Stimulated activated CD8-positive, alpha-beta memory T cell treated with anti-CD3 and anti-CD28 coated beads, Interleukin-15, amount 100 ng/mL, for 4 hours (primary cell): Measurements from ENCODE around the gene NR1H2.
"Not testable (repeated sequence)": the region's sequence is repeated elsewhere in the genome, so short reads cannot be mapped to it uniquely, and the experiment has no call there.

ENCODE experiments used
- DNase-seq, 2 donors: peaks; one replicate each; pipeline ENCODE4 v3.0.0-alpha.2; 2020; ENCODE audit warnings: low read depth in 2 of 2

Gene NR1H2

DNA sequence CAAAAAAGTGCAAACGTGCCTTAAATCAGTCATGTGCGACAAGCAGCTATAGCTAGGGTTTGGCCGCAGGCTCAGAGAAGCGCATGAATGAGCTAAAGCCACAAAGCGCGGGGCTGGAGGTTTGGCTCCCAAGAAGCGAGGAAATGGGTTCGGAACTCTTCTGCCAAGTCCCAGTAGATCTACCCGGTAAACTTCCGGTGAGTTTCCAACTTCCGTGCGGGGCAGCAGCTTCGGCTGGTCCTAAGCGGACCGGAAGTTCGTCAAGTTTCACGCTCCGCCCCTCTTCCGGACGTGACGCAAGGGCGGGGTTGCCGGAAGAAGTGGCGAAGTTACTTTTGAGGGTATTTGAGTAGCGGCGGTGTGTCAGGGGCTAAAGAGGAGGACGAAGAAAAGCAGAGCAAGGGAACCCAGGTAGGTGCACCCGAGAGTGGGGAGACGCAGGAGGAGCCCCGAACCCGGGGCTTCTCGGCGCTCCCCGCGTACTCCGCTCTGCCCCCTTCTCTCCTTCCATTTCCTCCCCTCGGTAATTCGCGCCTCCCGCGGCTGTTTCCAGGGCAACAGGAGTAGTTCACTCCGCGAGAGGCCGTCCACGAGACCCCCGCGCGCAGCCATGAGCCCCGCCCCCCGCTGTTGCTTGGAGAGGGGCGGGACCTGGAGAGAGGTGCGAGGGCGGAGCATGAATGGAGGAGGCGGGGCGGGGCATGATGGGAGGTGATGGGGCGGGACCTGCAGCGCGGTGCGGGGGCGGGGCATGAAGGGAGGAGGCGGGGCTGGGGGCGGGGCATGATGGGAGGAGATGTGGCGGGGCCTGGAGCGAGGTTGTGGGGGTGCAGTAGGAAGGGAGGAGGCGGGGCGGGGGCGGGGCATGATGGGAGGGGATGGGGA lies at the start of gene NR1H2:
Gene NR1H2, plus strand, starts transcription at position 292 of the 885 bp plus-strand sequence. CDS start 1,149 bp downstream, outside the sequence.
- peak; percentile 85 to 88 for DNase-seq

DNA sequence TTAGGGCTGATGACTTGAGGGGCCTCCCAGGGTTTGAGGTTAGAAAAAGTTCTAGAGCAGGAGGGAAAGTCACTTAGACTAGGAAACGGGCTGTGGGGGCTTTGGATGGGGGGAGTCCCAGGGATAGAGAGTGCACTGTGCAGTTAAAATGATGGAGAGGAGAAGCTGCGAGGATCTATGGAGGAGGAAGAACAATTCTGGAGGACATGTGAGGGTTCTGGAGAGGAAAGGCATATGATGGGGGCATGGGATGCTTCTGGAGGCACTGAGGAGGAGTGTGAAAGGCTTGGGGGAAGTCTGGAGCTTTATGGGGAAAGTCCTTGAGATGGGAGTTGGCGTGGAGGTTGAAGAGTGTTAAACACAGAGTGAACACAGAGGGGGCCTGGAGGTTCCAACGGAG lies 49.2 kb upstream of the NR1H2 start:
- no peak for DNase-seq

DNA sequence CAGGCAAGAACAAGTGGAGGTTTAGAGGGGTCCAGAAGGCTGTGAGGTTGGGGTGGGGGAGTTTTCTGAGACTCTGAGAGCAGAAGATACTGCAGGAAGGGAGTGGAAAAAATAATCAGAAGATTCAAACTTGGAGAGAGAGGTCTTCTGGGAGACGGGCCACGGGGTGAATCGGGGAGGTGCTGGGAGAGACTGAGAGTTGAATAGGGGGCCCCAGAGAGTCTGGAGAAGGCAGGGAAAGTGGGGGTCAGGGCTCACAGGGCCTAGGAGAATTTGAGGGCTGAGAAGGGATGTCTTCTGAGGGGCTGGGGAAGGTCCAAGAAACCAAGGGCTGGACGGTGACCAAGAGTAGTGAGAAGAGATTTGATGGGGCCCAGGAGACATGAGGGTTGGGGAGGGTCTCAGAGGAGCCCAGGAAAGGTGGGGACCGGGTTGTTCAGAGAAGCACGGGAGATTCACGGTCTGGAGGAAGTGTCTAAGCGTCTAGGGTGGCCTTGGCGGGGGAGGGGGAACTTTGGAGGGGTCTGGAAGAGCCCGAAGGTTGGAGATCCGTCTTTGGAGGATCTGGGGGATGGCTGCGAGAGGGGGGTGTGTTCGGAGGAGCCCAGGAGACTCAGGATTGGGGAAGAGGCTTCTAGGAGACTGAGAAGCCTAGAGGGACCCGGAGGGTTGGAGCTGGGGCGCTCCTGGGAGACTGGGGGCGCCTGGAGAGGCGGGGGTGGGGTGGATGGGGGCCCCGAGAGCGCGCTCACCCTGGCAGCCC lies 48.6 kb upstream of the NR1H2 start:
- no peak for DNase-seq

DNA sequence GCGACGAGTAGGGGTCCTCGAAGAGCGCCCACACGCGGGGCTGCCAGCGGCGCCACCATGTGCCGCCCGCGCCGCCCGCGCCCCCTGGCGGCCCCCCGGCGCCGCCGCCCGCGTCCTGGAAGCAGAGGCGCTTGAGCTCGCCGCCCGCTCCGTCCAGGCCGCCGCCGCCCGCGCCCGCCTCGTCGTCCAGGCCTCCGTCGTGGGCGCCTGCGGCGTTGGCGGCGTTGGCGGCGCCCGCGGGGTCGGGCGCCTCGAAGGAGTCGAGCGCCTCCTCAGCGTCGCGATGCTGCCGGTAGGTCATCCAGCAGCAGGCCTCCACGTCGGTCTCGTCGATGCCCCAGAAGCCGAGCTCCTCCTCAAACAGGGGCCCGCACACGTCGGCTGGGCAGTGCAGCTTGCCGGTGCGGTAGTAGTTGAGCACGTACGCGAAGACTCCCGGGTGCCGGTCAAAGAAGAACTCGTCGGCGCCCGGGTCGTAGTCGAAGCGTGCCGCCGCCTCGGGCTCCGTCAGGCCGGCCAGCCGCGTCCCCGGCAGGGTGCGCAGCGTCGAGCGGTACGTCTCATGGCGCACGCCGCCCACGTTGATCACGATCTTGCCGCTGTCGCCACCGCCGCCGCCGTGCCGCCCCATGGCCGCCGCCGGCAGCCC lies 47.9 kb upstream of the NR1H2 start:
- no peak for DNase-seq

DNA sequence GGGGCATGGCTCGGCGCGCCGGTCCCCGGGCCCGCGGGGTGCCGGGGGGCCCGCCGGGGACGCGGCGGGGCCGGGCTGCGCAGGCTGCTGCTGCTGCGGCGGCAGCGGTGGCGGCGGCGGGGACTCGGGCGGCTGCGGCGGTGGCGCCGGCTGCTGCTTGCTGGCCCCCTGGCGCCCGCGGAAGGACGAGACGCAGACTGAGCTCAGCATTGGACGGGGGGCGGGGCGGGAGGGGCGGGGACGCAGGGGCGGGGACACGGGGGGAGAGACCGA lies 47.4 kb upstream of the NR1H2 start:
- no peak for DNase-seq

DNA sequence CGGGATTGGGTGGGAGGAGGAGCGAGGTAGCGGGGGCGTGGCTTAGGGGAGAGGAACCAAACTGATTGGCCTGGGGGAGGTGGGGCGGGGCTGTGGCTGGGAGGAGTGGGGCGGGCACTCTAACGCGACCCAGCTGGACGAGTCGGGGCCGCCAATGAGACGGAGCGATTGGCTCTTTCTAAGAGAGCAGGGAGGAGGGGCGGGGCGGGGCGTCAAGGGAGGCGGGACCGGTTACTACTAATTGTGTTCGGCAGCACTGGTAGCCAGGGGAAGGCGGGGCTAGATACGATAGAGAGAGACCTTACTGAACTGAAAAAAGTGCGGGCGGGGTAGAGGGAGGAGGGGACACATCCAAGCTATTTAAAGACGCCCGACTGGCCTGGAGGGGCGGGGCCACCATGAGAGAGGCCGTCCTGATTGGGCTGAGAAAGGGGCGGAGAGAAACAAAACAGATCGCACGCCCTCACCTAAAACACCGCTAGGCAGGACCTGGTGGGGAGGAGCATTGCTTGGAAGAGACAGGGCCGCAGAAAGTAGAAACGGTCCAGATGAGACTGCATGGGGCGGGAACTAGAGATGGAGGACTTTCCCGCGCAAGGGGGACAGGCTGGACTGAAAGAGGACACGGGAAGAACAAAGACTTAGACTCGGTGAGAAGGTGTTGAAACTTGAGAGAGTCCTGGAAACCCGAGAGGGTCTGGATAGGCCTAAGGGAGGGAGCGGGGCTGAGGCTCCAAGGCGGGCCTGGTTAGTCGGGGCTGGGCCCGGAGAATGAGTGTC lies 46.9 kb upstream of the NR1H2 start, which contains the start of gene KCNC3:
Gene KCNC3, minus strand, starts transcription at position 232 of the 780 bp plus-strand sequence. CDS start 295 bp downstream, outside the sequence.
- peak; percentile 56 to 92 for DNase-seq

DNA sequence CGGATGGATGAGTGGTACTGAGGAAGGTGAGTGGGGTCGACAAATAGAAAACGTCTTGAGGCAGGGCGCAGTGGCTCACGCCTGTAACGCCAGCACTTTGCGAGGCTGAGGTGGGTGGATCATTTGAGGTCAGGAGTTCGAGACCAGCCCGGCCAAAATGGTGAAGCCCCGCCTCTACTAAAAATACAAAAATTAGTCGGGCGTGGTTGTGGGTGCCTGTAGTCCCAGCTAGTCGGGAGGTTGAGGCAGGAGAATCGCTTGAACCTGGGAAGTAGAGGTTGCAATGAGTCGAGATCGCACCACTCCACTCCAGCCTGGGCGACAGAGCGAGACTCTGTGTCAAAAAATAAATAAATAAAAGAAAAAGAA lies 46.3 kb upstream of the NR1H2 start:
- DNase-seq = not testable (repeated sequence)

DNA sequence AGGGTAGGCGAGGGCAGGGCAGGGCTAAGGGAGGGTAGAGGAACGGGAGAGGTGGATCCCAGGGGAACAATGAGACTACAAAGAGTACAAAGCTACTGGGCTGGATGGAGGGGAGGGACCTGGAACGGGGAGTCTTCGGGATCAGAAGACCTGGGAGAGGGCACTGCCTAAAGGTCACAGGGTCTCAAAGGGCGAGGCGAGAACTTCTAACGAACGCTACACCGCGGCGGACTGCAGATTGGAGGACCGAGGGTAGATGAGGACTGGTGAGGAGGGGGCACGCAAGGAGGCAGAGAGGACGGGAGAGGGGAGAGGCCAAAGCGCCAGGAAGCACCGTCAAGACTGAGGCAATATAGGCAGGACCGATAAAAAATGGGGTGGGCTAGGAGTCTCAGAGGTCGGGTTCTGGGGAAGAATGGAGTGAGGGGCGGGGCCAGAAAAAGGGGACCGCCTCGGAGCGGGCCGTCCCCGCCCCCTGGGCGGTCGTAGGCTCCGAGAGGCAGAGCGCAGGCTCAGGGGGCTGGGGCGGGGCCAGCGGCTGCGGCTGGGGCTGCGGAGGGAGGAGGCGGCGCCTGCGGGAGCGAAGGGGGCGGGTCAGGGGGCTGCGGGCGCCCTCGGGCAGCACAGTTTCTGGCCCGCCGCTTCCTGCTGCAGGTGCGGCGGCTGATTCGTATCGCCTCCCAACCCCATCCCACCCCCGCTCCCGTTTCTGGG lies 45.7 kb upstream of the NR1H2 start:
- peak; percentile 36 to 63 for DNase-seq

DNA sequence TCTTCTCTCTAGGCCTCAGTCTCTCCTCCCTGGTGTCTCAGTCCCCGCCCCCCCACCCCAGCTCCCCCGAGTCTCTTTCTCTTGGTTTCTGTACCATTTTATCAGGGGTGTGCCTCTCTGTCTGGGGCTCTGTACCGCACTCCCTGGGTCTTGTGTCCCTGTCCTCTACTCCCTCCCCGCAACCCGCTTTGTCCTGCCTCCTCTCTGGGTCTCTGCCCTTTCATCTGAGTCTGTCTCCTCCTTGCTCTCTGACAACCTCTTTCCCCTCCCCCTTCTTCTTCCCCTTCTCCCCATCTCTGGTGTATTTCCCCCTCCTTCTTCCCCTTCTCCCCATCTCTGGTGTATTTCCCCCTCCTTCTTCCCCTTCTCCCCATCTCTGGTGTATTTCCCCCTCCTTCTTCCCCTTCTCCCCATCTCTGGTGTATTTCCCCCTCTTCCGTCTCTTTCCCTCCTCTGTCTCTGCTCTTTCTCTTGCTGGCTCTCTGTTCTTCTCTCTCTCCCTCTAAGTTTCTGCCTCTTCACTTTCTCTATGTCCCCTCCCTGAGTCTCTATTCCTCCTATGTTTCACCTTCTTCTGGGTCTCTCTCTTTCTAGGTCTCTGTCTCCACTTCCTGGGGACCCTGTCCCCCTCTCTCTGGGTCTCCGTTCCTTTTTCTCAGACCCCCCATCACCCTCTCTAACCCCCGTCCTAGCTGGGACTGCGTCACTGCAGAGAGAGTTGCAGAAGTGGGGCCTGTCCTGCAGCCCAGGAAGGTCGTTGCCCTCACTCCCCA lies 44.9 kb upstream of the NR1H2 start:
- no peak for DNase-seq

DNA sequence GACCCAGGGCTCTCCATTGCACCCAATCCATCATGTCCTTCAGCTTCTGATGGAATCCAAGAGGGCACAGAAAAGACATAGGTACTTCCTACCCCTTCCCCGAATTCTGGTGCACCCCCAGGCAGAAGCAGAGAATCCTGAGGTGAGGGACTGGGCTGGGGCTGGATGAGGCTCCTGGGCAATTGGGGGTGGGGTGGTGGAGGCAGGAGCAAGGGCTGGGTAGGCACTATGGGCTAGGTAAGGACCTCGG lies 44.3 kb upstream of the NR1H2 start:
- DNase-seq = no peak

DNA sequence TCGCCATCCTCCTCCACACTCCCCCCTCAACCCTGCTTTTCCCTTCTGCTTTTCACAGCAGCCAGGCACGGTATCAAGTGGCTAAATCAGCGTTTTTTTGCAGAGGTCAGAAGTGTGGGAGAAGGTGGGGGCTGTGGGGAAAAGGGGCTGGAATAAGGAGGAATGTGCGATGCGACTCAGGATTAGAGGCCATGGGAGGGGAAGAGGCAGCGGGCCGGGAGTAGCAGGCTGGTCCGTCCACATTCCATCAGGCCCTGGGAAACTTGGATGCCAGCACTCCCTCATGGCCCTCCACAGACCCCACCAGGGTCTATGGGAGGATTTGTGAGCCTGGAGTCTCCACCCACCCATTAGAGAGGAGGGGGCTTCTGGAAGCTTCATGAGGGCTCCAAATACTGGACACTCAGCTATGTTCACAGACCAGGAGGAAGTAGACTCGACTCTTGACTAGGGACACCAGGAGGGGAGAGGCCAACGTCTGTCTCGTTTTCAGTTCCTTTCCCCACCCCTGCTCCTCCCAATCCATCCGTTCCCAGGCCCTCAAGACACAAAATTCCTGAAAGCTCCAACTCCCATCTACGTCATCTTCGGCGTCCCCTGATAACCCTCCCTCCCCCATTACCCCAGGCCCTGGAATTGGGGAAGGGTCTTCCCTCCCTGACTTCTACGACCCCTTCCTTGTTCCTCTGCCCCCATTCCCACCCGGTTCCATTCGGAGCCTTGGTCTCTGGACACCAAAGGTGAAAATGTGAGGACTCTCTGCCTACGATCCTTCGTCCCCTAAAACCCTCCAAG lies 43.8 kb upstream of the NR1H2 start:
- no peak for DNase-seq

DNA sequence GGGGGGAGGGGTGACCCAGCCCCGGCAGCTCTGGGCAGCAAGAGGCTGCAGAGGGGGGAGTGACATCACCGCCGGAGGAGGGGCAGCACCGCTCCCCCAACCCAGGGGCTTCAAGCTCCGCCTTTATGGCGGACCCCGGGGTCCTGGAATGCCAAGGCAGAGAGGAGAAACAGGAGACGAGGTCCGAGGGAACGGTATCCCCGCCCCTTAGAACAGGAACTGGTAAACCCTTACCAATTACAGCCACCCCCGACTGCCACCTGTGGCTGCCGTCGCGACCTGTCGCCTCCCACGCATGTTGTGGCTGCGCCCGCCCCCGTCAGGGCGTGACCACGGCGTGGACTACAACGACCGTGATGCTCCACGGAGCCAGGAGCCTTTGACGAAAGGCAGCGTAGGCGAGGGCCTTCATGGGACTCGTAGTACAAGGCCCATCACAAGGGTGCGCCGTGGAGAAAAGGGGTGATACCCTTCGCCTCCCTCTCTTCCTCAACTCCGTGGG lies 43.0 kb upstream of the NR1H2 start:
- peak; percentile 77 to 94 for DNase-seq

DNA sequence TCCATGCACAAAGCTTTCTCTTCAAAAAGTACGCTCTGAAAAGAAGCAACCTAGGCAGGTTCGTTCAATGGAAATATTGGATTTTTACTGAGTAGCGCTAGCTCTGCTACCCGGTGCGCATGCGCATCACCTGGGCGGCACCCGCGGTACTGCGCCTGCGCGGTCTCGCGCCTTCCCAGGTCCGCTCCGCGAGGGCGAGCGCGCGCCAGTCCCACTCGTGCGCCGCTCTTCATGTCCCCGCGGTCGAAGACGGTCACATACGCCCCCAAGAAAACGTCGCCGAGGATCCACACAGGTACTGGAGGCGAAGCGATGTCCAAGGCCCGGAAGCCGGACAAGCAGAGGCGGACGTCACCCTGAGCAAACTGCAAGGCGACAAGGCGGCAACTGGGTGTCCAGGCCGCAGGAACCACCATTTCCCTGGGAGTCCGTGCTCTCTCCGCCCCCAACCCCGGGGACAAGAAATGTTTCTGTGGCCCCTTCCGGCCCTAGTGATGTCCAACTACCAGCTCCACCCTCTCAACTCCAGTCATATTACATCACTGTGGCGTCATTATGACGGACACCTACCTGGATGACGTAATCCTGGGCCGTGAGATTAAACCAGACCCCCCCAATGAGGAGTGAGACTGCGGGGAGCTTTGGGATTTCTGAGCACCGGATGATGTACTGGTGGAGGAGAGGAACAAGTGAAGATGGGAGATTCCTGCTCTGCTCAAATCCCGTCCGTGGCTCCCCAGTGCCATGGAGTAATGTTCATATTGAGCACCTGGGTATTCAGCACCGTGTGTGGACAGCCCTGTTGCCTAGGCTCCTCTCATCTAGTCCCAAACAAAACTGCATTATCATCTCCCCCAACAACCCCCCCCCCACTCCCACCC lies 42.3 kb upstream of the NR1H2 start:
- DNase-seq = peak; percentile 62 to 67

DNA sequence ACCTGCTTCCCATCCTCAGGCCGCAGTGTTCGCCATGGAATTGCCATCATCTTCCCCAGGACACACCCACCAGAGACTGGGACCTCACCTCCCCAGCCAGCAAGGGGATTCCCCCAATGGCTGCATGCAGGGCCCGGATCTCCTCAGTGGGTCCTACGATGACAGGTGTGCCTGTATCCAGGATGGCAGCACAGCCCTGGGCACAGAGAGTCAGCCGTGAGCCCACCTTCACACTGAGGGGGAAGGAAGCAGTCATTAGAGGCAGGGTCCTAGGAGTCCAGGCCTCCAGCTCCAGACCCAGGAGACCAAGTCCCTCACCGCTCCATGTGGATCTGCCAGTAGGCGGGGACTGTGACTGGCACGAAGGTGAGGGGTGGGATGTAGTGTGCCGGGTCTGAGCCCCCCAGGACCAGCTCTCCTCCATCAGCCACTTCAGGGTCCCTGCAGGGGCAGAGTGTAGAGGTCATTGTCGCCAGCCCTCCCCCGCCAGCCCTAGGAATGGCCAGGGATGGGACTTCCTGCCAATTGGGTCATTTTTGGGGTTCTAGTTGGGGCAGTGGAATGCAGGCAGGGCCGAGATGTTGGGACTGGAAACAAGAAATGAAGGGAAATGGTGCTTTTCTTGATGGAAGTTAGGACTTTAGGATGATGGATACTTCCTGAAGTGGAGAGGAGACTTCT lies 41.4 kb upstream of the NR1H2 start:
- DNase-seq = no peak

DNA sequence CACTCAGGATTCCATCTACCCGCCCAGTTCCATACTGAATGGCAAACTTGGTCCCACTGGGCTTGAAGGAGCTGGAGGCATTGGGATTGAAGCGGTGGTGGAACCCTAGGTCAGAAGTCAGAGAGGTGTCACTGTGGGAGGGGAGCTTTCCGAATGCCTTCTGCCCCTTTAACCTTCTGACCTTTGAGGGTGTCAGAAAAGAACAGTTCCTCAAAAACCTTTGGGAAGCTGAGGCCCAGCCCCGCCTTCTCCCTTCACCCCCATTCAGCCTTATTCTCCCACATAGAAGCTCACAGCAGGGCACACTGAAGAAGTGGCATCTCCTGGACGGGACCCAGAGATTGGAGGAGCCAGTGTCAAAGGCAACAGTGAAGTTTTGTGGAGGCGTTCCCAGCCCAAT lies 39.2 kb upstream of the NR1H2 start:
- DNase-seq = not testable (repeated sequence)

DNA sequence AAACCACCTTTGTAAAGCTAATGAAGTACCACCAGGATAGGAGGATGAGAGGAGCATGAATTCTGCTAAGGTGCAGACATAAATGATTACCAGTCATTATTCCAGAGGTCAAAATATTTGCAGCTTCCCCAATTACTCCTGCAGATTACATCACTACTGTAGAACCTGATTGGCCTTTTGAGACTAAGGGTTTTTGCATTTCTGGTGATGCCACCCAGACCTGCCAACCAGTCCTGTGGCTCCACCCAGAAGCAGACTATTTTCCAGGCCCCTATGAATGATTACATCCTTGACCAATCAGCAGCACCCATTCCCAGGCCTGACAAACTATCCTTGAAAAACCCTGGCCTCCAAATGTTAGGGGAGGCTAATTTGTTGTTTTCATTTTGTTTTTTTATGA lies 35.9 kb upstream of the NR1H2 start:
- DNase-seq = no peak

DNA sequence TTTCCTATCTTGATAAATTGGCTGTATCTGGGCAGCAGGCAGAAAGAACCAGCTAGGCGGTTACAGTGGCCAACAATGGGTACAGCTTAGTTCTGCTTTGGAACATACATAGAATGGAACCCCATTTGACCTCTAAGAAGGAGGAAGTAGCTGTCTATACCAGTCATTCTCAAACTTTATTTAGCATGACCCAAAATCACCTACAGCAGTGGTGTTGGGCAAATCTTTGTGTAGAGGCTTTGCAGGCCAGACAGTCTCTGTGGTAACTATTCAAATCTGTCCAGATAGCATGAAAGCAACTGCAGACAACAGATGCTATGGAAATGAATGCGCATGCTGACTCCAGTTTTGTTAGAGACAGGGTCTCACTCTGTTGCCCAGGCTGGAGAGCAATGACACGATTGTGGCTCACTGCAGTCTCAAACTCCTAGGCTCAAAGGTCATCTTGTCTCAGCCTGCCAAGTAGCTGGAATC lies 35.1 kb upstream of the NR1H2 start:
- DNase-seq = no peak
